ENCODE results near the gene SLC36A1.

DNA sequence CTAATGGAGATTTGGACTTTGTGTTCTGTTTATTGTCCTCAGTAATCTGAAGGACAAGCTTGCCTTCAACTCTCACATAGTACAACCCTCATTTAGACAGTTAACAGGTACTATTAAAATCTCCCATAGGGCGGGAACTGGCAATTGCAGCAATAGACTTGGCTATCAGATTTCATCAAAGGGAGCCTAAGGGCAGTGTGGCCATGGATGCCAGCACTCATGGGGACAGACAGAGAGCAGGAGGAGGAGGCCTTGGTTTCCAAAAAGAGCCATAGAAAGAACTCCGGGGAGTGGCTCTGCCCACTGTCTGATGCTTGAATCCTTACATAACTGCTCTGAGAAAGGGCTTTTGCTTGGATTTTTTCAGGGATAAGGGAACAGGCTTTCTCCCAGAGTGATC lies 6.8 kb downstream of the SLC36A1 start:
- TF ChIP-seq GATA3 (IDR thresholded peaks at IDR 0.05; ENCODE audit: low read depth, low read length): no peak
- TF ChIP-seq GATA2 (IDR thresholded peaks at IDR 0.05; ENCODE audit: low read depth, low read length): no peak
